ENCODE measurements around the gene PDE2A. TPM values are rescaled to one million over a fixed set of nuclear protein-coding genes. Genes with fewer than 3 reads are reported as not detected.
A peak's percentile ranks its signal among the peaks of the same experiment; 100 is the strongest.

Gene PDE2A
- total RNA-seq, 3 donors from 2014 or later = 23.7 to 85.9 (median 67.0) TPM

DNA sequence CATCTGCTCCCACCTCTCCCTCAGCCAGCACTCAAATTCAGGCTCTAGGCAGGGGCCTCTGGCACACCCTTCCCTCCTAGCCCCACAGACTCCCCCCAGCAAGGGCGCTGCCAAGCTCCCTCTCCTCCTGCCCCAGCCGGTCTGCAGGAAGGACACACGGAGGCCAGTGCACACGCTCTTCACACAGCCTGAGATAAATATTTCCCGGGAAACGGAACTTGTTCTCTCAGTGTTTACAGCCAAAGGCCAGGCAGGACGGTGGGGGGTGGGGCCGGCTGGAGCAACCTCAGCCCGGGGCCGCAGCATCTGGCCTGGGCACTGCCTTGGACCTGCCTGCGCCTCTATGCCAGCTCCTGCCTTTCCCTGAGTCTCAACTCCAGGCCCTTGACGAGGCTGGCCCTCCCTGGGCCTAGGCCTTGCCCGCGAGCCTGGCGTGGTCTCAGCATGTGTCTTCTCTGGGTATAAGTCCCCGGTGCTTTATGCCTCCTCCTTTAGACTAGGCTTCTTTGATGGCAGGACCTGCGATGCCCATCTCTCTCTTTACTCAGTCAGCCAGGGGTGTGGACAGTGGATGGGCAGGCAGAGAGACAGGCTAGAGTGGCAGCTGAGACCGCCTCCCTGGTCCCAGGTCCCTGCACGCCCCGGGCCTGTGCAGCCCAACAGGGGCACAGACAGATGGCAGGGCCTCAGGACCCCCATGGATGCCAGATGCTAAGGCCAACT lies 48.4 kb downstream of the PDE2A start:
- Histone ChIP-seq H3K4me1 (no peaks in the 10 kb centered on the region), H3K27me3 (no peaks in the 10 kb centered on the region), H3K36me3 (no peaks in the 10 kb centered on the region), H3K4me3 (no peak overlapping the region), H3K9me3 (no peaks in the 10 kb centered on the region), H3K27ac (peak overlapping the region; percentile 61 to 84)
- peak; percentile 39 to 71 for DNase-seq (ENCODE audit: low spot score in 2 of 2)
- intact Hi-C loops (cut with DNase I; ENCODE audit: low total_unique reads) = no loop called here
- TF ChIP-seq, protein P1, sequence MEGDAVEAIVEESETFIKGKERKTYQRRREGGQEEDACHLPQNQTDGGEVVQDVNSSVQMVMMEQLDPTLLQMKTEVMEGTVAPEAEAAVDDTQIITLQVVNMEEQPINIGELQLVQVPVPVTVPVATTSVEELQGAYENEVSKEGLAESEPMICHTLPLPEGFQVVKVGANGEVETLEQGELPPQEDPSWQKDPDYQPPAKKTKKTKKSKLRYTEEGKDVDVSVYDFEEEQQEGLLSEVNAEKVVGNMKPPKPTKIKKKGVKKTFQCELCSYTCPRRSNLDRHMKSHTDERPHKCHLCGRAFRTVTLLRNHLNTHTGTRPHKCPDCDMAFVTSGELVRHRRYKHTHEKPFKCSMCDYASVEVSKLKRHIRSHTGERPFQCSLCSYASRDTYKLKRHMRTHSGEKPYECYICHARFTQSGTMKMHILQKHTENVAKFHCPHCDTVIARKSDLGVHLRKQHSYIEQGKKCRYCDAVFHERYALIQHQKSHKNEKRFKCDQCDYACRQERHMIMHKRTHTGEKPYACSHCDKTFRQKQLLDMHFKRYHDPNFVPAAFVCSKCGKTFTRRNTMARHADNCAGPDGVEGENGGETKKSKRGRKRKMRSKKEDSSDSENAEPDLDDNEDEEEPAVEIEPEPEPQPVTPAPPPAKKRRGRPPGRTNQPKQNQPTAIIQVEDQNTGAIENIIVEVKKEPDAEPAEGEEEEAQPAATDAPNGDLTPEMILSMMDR (IDR thresholded peaks at IDR 0.05) = no peak
- TF ChIP-seq POLR2A (IDR thresholded peaks at IDR 0.05) (no peak), POLR2AphosphoS5 (IDR thresholded peaks at IDR 0.05) (no peak)

- Histone ChIP-seq H3K27me3 (no peaks in the 10 kb centered on the region), H3K9me3 (no peaks in the 10 kb centered on the region), H3K4me3 (no peak overlapping the region), H3K4me1 (no peaks in the 10 kb centered on the region), H3K27ac (peak overlapping the region; percentile 61 to 84), H3K36me3 (no peaks in the 10 kb centered on the region)
- intact Hi-C loops (cut with DNase I; ENCODE audit: low total_unique reads) = no loop called here
- DNase-seq (ENCODE audit: low spot score in 2 of 2) = no peak
- TF ChIP-seq POLR2A (IDR thresholded peaks at IDR 0.05) (no peak), POLR2AphosphoS5 (IDR thresholded peaks at IDR 0.05) (peak in 2 of 3 donors; percentile 58)
Measured at GRCh38 chr11:72624496-72625201, 49.6 kb downstream of the PDE2A start.

GRCh38 chr11:72623052-72623451 lies 51.2 kb downstream of the PDE2A start:
- Histone ChIP-seq H3K9me3 (no peaks in the 10 kb centered on the region), H3K4me1 (no peaks in the 10 kb centered on the region), H3K27ac (no peak overlapping the region), H3K4me3 (no peak overlapping the region), H3K36me3 (no peaks in the 10 kb centered on the region), H3K27me3 (no peaks in the 10 kb centered on the region)
- TF ChIP-seq POLR2A (IDR thresholded peaks at IDR 0.05) (no peak), POLR2AphosphoS5 (IDR thresholded peaks at IDR 0.05) (no peak)
- TF ChIP-seq, protein P1 (IDR thresholded peaks at IDR 0.05) = no peak
- intact Hi-C loops (cut with DNase I; ENCODE audit: low total_unique reads) = no loop called here
- DNase-seq (ENCODE audit: low spot score in 2 of 2) = no peak

DNA sequence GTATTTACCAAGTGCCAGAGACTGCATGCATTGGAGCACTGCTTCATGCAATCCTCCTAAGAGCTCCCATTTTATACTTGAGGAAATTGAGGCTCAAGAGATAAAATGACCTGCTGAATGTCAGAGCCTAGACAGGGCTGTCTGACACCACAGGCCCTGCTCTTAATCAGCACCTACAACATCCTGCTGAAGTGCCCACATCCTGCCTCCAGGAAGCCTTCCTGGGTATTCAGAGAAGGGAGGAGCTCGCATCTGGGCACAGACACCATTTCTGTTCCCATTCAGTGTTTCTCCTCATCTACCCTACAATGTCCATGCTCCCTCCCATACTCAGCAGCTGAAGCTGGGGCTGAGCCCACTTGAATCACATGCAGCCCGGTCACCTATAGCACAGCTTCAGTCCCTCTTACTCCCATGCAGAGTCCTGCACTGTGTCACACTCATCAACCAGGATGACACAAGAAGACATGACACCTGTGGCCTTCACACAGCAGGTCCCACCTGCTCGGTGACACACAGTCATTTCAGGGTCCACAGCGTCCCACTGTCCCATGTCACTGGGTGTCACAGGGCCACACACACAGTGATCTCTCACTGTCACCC lies 53.1 kb downstream of the PDE2A start:
- Histone ChIP-seq H3K27me3 (no peaks in the 10 kb centered on the region), H3K27ac (no peak overlapping the region), H3K4me3 (no peak overlapping the region), H3K4me1 (no peaks in the 10 kb centered on the region), H3K9me3 (no peaks in the 10 kb centered on the region), H3K36me3 (no peaks in the 10 kb centered on the region)
- DNase-seq (ENCODE audit: low spot score in 2 of 2) = no peak
- intact Hi-C loops (cut with DNase I; ENCODE audit: low total_unique reads) = no loop called here
- TF ChIP-seq POLR2A (IDR thresholded peaks at IDR 0.05) (no peak), POLR2AphosphoS5 (IDR thresholded peaks at IDR 0.05) (no peak)
- TF ChIP-seq, protein P1 (IDR thresholded peaks at IDR 0.05) = no peak

DNA sequence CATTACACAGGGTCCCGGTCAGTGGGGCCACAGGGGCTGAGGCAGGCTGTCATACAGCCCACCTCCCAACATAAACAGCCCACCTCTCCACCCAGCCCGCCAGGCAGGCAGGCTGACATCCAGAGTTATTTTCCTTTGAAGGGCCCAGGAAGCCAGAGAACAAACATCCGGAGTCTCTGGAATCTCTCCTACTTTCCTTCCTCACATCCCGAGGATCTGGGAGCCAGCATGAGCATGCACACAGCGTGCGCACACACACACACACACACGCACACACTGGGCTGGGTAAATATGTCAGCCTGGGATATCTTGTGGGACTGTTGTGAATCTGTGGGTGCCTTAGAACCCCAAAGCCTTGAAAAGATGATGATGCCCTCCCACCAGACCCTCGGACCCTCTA lies 55.4 kb downstream of the PDE2A start:
- no peak for DNase-seq (ENCODE audit: low spot score in 2 of 2)
- Histone ChIP-seq H3K9me3 (no peaks in the 10 kb centered on the region), H3K4me1 (no peaks in the 10 kb centered on the region), H3K27ac (peak overlapping the region in 1 of 2 donors; percentile 79), H3K36me3 (no peaks in the 10 kb centered on the region), H3K4me3 (no peak overlapping the region), H3K27me3 (no peaks in the 10 kb centered on the region)
- TF ChIP-seq, protein P1 (IDR thresholded peaks at IDR 0.05) = no peak
- no peak for TF ChIP-seq POLR2A (IDR thresholded peaks at IDR 0.05)
- TF ChIP-seq POLR2AphosphoS5 (IDR thresholded peaks at IDR 0.05) = no peak
- intact Hi-C loops (cut with DNase I; ENCODE audit: low total_unique reads) = no loop called here

Measured in breast epithelium (tissue), 4 donors.